ENCODE results near the gene PDHA1. TPM values are rescaled to one million over a fixed set of nuclear protein-coding genes. Genes with fewer than 3 reads are reported as not detected.

Gene PDHA1
- total RNA-seq, 4 donors from 2014 or later: 62.5 to 87.2 (median 73.6) TPM

- WGBS, 2 donors: 80% methylated on average over 2 of the region's 2 CpGs
Measured at GRCh38 chrX:19349264-19349663, 5.5 kb downstream of the PDHA1 start.

DNA sequence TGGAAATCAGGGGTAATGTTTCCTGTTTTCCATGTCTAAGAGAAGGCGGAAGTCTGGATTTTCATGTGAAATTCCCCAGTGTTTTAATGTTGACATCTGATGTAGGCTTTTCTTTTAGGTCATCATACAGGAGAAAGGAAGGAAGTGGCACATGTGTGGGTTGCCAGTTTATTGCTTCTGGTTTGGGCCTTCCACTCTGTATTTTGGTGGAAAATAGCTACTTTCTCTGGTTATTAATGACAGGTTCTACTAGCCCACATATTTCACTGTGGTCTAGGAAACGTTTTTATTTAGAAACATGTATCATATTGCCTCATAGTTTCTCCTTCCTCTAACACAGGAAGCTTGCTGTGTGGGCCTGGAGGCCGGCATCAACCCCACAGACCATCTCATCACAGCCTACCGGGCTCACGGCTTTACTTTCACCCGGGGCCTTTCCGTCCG is 7.2 kb downstream of the PDHA1 start:
- TF ChIP-seq POLR2A (IDR thresholded peaks at IDR 0.05): no peak
- no peak for TF ChIP-seq CTCF (IDR thresholded peaks at IDR 0.05)
- 72 to 73% methylated on average over 8 of the region's 8 CpGs for WGBS, 2 donors
- DNase-seq (ENCODE audit: low spot score in 2 of 2): no peak
- H3K4me3 ChIP-seq (ENCODE audit: low read depth, poor library complexity, severe bottlenecking): no peak overlapping the region
- intact Hi-C loops (cut with DNase I; ENCODE audit: low total_unique reads): no loop called here

More at GRCh38 chrX:19349264-19349663, 5.5 kb downstream of the PDHA1 start:
- no peak overlapping the region for H3K4me3 ChIP-seq (ENCODE audit: low read depth, poor library complexity, severe bottlenecking)
- DNase-seq (ENCODE audit: low spot score in 2 of 2): no peak
- intact Hi-C loops (cut with DNase I; ENCODE audit: low total_unique reads): no loop called here
- TF ChIP-seq POLR2A (IDR thresholded peaks at IDR 0.05) (no peak), CTCF (IDR thresholded peaks at IDR 0.05) (no peak)

DNA sequence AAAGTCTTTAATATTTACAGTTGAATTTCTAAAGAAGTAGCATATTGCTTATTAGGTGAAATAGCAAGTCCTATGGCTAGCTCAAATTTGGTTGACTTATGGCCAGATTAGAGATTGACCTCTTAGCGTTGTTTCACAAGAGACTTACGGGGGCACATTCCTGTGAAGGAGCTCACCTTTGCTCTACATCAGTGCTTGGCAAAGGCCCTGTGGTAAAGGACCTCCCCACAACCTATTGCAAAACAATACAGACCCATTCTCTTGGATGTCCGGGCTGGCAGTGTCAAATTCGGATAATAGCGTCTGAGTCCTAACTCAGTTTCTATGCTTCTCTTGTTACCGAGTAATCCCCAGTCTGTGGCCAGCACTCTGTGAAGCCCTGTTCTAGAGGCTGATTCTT is 10.9 kb downstream of the PDHA1 start:
- 91 to 94% methylated on average over 6 of the region's 6 CpGs for WGBS, 2 donors
- no peak overlapping the region for H3K4me3 ChIP-seq (ENCODE audit: low read depth, poor library complexity, severe bottlenecking)
- intact Hi-C loops (cut with DNase I; ENCODE audit: low total_unique reads): no loop called here
- no peak for DNase-seq (ENCODE audit: low spot score in 2 of 2)
- TF ChIP-seq POLR2A (IDR thresholded peaks at IDR 0.05) (no peak), CTCF (IDR thresholded peaks at IDR 0.05) (no peak)

DNA sequence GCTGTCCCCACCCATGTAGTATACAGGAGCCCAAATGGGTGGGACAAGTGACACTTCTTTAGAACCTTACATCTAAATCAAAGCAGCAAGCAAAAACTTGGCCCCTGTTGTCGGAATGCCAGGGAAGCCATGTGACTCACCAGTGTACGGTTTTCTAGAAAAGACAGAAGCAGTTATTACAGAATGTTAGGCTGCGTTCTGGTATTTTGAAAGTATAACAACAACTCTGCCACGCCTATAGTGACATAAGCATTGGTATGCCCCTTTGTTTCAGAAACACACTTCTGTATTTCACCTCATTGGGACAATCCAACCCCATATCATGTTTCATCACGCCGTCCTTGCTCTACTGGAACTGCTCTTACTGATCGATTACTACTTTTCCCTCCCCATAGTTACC is 14.8 kb downstream of the PDHA1 start:
- intact Hi-C loops (cut with DNase I; ENCODE audit: low total_unique reads): no loop called here
- 81 to 84% methylated on average over 7 of the region's 7 CpGs for WGBS, 2 donors
- no peak overlapping the region for H3K4me3 ChIP-seq (ENCODE audit: low read depth, poor library complexity, severe bottlenecking)
- no peak for DNase-seq (ENCODE audit: low spot score in 2 of 2)
- no peak for TF ChIP-seq CTCF (IDR thresholded peaks at IDR 0.05)
- no peak for TF ChIP-seq POLR2A (IDR thresholded peaks at IDR 0.05)

DNA sequence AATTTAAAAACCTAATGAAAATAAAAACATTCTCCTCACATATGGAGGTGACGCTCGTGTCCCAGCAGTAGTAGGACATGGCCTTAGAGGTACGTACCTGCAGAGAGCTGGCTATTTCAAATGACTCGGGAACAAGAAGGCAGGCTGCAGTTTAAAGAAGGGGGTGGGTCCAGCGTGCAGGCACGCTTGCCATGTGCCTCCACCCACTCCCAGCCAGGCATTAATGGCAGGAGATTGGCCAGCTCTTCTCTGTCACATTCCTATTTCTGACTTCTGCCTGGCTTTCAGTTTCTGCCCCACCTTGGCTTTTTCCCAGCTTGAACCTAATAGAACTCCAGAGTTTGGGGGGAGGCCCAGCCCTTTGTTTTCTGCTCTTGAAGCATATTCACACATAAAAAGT is 17.2 kb downstream of the PDHA1 start:
- intact Hi-C loops (cut with DNase I; ENCODE audit: low total_unique reads): no loop called here
- WGBS, 2 donors: 76 to 85% methylated on average over 6 of the region's 6 CpGs
- TF ChIP-seq POLR2A (IDR thresholded peaks at IDR 0.05) (no peak), CTCF (IDR thresholded peaks at IDR 0.05) (no peak)
- peak in 1 of 2 donors; percentile 8 for DNase-seq (ENCODE audit: low spot score in 2 of 2)
- no peak overlapping the region for H3K4me3 ChIP-seq (ENCODE audit: low read depth, poor library complexity, severe bottlenecking)

GRCh38 chrX:19361701-19362100 is 18.0 kb downstream of the PDHA1 start:
- no peak for DNase-seq (ENCODE audit: low spot score in 2 of 2)
- no peak for TF ChIP-seq POLR2A (IDR thresholded peaks at IDR 0.05)
- no peak overlapping the region for H3K4me3 ChIP-seq (ENCODE audit: low read depth, poor library complexity, severe bottlenecking)
- intact Hi-C loops (cut with DNase I; ENCODE audit: low total_unique reads): no loop called here
- WGBS, 2 donors: 76 to 77% methylated on average over 4 of the region's 4 CpGs

Data from lower leg skin (tissue), 4 donors.